LHCN-M2 (cell line): Measurements from ENCODE around the gene LMAN2. TPM values are rescaled to one million over a fixed set of nuclear protein-coding genes. Genes with fewer than 3 reads are reported as not detected.

ENCODE experiments used
- DNase-seq: peaks from one replicate; pipeline ENCODE4 v3.0.0-alpha.2; 2012; ENCODE audit warnings: low read depth
- polyA plus RNA-seq: library from polyadenylated mRNA; unstranded; fragments of >200 nt; gene quantifications from one replicate; pipeline ENCODE4 v1.2.1, GENCODE V29; 2012; ENCODE audit warnings: missing spikeins
- total RNA-seq: library from RNA; depleted of rRNA; stranded (reverse); fragments of >200 nt; gene quantifications from 2 replicates; pipeline ENCODE4 v1.2.3, GENCODE V29; 2014; rRNA removed

The LMAN2 gene, protein sequence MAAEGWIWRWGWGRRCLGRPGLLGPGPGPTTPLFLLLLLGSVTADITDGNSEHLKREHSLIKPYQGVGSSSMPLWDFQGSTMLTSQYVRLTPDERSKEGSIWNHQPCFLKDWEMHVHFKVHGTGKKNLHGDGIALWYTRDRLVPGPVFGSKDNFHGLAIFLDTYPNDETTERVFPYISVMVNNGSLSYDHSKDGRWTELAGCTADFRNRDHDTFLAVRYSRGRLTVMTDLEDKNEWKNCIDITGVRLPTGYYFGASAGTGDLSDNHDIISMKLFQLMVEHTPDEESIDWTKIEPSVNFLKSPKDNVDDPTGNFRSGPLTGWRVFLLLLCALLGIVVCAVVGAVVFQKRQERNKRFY
- total RNA-seq: 258 and 369 TPM in 2 replicates
- polyA plus RNA-seq: 216 TPM

GRCh38 chr5:177351392-177352329, at the start of gene LMAN2:
Gene LMAN2 (minus strand): TSS chr5:177351668. CDS start chr5:177351647, 21 bp downstream.
- peak; percentile 94 for DNase-seq

- DNase-seq: no peak
These were observed 48.8 kb upstream of the LMAN2 start, which contains the start of gene PFN3 for GRCh38 chr5:177399997-177400868. Gene PFN3 (minus strand): TSS chr5:177400661. CDS start chr5:177400576, 85 bp downstream.

- no peak for DNase-seq
These were observed 46.5 kb upstream of the LMAN2 start for GRCh38 chr5:177397875-177398390.

DNA sequence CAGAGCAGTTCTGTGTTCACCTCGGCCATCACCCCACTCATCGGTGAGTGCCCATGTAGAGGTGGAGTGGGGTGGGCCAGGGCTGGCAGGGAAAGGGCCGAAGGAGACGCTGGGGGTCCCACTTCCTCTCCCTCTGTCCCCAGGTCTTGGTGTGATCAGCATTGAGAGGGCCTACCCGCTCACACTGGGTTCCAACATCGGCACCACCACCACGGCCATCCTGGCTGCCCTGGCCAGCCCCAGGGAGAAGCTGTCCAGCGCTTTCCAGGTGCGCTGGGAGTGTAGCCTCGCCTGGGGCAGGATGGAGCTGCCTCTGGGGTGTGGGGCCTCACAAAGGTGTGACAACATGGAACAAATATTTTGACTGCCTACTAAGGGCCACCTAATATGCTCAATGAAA, 45.3 kb upstream of the LMAN2 start:
- no peak for DNase-seq

DNA sequence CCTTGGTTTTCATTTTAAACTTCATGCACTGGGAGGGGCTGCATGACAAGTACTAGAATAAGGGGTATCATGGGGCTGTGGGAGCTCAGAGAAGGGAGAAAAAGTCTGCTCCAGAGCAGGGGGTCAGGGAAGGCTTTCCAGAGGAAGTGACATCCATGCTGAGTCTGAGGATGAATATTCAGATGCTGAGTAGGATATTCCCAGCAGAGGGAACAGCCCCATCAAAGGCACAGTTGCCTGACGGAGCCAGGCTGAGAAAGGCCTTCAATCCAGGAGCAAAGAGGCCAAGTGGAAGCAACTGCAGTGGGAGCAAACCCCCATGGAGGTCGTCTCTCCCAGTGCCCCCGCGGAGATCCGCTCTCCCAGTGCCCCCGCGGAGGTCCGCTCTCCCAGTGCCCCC, 44.6 kb upstream of the LMAN2 start:
- no peak for DNase-seq

DNA sequence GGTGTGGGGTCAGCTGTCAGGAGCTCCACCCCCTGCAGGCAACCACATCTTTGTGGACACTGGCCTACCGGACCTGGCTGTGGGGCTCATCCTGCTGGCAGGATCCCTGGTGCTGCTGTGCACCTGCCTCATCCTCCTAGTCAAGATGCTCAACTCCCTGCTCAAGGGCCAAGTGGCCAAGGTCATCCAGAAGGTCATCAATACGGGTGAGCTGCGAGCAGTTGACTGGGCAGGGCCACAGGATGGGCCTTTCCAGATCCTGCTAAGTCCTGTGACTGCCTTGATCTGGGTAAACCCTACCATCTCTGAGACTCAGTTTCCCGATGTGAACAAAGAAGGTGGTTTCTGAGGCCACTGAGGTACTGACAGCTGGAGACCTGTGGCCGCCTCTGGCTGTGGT, 42.5 kb upstream of the LMAN2 start:
- no peak for DNase-seq

GRCh38 chr5:177393206-177393765, 41.8 kb upstream of the LMAN2 start:
- no peak for DNase-seq

DNA sequence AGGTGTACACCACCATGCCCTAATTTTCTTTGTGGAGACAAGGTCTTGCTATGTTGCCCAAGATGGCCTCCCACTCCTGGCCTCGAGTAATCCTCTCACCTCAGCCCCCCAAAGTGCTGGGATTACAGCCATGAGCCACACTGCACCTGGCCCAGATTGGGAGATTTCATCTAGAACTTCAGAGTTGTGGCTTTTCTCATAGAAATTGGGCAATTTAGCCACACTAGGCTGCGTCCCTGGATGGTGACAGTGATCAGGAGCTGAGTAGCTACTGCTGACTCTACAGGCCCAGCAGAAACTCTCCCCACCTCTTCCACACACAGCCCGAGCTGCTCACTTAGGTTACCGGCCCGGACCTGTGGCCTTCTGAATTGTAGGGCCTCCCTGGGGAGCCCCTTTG, 41.3 kb upstream of the LMAN2 start:
- no peak for DNase-seq

- DNase-seq: peak; percentile 76
These were observed 39.2 kb upstream of the LMAN2 start for GRCh38 chr5:177390363-177391300.

GRCh38 chr5:177389241-177390169, 38.0 kb upstream of the LMAN2 start:
- DNase-seq: peak; percentile 80

DNA sequence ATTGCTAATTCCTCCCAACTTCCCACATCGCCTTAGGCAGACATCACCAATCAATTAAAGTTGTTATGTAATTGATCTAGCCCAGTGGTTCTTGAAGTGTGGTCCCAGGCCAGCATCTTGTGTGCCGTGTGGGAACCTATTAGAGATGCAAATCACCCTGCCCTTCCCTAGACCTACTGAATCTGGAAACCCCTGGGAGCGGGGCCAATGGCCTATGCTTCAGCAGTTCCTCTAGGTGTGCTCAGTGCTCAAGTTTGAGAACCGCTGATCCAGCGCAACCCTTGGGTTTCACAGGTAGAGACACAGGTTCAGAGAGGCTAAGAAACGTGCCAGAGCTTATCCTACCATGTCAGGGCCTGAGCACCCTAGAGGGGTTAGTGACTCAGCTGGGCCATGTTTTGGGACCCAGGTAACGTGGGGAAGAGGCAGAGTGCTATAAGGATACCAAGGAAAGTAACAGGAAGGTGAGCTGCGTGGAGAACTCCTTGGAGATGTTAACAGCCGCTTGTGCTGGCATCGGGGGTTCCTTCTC, 37.1 kb upstream of the LMAN2 start:
- no peak for DNase-seq

GRCh38 chr5:177387405-177387804, 35.9 kb upstream of the LMAN2 start:
- no peak for DNase-seq

DNA sequence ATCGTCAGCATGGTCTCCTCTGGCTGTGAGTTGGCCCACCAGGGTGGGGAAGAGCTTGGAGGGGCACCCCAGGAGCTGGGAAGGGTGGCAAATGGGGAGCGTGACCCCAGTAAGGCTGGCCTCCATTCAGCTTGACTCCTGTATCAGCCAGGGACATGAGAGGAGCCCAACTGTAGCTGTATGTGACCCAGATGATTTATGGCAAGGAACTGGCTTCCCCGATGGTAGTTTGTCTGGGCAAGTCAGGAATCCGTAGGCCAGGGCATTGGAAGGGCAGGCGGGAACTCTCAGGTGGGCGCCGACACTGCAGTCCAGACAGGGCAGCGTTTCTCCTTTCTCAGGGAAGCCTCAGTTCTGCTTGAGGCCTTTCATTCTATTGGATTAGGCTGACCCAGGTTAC, 35.1 kb upstream of the LMAN2 start:
- no peak for DNase-seq

- no peak for DNase-seq
These were observed 34.3 kb upstream of the LMAN2 start for GRCh38 chr5:177385720-177386119.

DNA sequence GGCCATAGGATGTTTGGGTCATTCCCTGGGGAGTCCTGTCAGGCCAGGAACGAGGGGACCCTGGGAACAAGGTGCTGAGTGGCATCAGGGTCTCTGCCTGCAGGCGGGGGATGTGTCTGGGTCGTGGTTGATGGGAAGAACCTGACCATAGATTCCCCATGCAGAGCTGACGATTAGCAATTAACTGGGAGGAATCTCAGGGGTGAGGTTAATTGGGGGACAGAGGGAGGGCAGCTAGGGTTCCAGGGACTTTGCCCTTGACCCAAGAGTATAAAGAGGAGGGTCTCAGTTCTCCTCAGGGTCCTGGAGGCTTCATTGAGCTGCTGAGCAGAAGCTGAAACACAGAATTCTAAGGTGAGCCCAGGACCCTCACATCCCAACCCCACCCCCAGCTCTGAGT, 32.7 kb upstream of the LMAN2 start, which contains the start of gene SLC34A1:
Gene SLC34A1, plus strand, starts transcription at position 301 of the 400 bp plus-strand sequence. CDS start 1,308 bp downstream, outside the sequence.
- DNase-seq: no peak

- DNase-seq: no peak
These were observed 31.7 kb upstream of the LMAN2 start for GRCh38 chr5:177383181-177383580.

DNA sequence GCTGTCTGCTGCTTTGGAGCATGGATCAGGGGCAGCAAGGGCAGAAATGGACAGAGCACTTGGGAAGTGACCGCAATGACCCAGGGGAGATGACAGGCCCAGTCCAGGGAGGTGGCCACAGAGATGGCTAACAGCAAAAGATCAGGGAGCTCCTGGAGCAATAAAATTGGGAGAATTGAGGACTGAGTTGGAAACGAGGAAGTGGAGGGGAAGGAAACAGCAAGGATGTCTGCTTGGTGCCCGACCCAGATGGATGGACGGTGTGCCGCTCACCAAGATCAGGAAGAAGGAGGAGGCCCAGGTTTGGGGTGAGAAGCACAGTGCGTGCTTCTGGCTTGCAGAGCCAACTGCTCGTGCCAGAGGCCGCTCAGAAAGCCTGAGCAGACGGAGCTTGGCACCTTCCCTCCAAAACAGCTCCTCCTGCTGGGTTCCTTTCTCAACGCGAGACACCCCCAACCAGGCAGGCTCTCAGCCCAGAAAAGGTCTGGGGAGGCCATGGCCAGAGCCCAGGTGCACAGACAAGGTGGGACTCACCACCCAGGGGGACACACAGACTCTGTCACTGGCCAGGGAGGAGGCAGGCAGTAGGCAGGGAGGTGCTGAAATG, 31.1 kb upstream of the LMAN2 start:
- DNase-seq: no peak

- no peak for DNase-seq
These were observed 29.3 kb upstream of the LMAN2 start for GRCh38 chr5:177380805-177381126.
